Measurements from ENCODE around the gene RNF208.
A peak's percentile ranks its signal among the peaks of the same experiment; 100 is the strongest.

Gene RNF208

DNA sequence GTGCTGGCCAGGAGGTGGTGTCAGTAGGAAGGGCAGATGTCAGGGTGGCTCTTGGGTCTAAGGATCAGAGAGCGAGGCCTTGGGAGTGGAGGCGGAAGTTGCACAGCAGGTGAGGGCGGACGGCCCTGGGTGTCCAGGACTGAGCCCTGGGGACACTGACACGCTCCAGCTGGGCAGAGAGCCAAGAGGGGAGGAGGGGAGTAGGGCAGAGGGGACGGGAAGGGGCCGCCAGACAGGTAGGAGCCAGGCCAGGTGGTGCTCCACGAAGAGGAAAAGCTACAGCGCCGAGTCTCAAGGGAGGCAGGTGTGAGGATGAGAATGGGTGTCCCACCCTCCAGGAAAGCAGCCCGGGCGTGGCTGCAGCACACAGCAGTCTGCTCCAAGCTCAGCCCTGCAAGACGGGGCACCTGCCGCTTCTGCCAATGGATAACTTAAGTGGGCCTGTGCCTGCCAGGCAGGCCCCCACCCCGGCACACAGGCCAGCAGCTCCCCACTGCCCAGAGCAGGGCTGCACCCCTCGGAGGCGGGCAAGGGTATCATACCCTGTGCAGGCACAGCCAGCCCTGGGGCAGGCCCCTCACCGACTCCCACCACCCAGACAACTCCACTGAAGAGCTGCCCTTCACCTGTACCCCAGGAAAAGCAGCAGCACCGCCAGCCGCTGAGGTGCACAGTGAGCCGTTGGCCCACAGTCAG, 26.4 kb downstream of the RNF208 start:
- Histone ChIP-seq H3K4me2 (ENCODE audit: low read depth, low read length, poor library complexity, severe bottlenecking) (peak overlapping the region; percentile 27), H3K9ac (ENCODE audit: low read depth, low read length, poor library complexity, severe bottlenecking) (no peak overlapping the region), H3K36me3 (ENCODE audit: insufficient read depth, low read length) (peaks cover 7% of the 10 kb centered on the region; the same call in 1 of the 2 replicates), H3K9me2 (replicated peaks; ENCODE audit: low read depth, low read length) (no peaks in the 10 kb centered on the region), H3F3A (ENCODE audit: low read depth) (no peaks in the 10 kb centered on the region), H4K20me1 (ENCODE audit: insufficient read depth, low read length, poor library complexity, severe bottlenecking) (peaks cover 14% of the 10 kb centered on the region), H3K27me3 (ENCODE audit: insufficient read depth, low read length, poor library complexity, severe bottlenecking) (no peaks in the 10 kb centered on the region), H3K79me2 (ENCODE audit: insufficient read depth, low read length) (peaks cover 39% of the 10 kb centered on the region), H3K4me1 (ENCODE audit: insufficient read depth, low read length, poor library complexity, severe bottlenecking) (peaks cover 16% of the 10 kb centered on the region), H3K4me3 (ENCODE audit: low read length, poor library complexity, severe bottlenecking) (no peak overlapping the region), H3K9me3 (ENCODE audit: insufficient read depth, low read depth, low read length) (no peaks in the 10 kb centered on the region), H2AFZ (ENCODE audit: low read length) (no peak overlapping the region)
- TF ChIP-seq EZH2phosphoT487 (IDR thresholded peaks at IDR 0.05; ENCODE audit: borderline replicate concordance): no peak
- TF ChIP-seq CTCF (conservative IDR thresholded peaks at IDR 0.05; ENCODE audit: low read length): no peak

GRCh38 chr9:137194909-137195308, 27.1 kb downstream of the RNF208 start:
- no peak for TF ChIP-seq EZH2phosphoT487 (IDR thresholded peaks at IDR 0.05; ENCODE audit: borderline replicate concordance)
- no peak for TF ChIP-seq CTCF (conservative IDR thresholded peaks at IDR 0.05; ENCODE audit: low read length)
- Histone ChIP-seq H3K9me2 (replicated peaks; ENCODE audit: low read depth, low read length) (no peaks in the 10 kb centered on the region), H3K9ac (ENCODE audit: low read depth, low read length, poor library complexity, severe bottlenecking) (no peak overlapping the region), H3K36me3 (ENCODE audit: insufficient read depth, low read length) (peaks cover 7% of the 10 kb centered on the region; the same call in 1 of the 2 replicates), H3K27me3 (ENCODE audit: insufficient read depth, low read length, poor library complexity, severe bottlenecking) (no peaks in the 10 kb centered on the region), H3K79me2 (ENCODE audit: insufficient read depth, low read length) (peaks cover 47% of the 10 kb centered on the region), H3K9me3 (ENCODE audit: insufficient read depth, low read depth, low read length) (no peaks in the 10 kb centered on the region), H3K4me3 (ENCODE audit: low read length, poor library complexity, severe bottlenecking) (no peak overlapping the region), H3F3A (ENCODE audit: low read depth) (no peaks in the 10 kb centered on the region), H2AFZ (ENCODE audit: low read length) (no peak overlapping the region), H4K20me1 (ENCODE audit: insufficient read depth, low read length, poor library complexity, severe bottlenecking) (peaks cover 22% of the 10 kb centered on the region), H3K4me1 (ENCODE audit: insufficient read depth, low read length, poor library complexity, severe bottlenecking) (peaks cover 21% of the 10 kb centered on the region), H3K4me2 (ENCODE audit: low read depth, low read length, poor library complexity, severe bottlenecking) (peak overlapping the region; percentile 27)

DNA sequence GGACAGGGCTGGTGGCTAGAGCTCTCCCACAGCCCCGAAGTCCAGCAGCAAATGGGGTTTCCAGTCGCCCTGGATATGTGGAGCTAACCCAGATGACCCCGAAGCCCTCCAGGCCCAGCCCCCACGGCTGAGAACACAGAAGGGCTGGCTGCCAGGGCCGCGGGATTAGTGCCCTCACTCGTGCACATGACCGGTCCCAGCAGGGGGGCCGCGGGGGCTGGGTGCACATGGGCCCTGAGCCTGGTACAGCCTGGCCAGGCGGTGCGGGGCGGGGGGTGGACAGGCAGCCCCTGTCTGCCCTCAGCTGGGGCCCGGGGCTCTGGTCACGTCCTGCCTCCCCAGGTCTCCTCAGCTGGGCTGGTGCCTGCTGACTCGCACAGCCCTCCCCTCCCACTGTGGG, 27.7 kb downstream of the RNF208 start:
- TF ChIP-seq EZH2phosphoT487 (IDR thresholded peaks at IDR 0.05; ENCODE audit: borderline replicate concordance) (no peak), CTCF (conservative IDR thresholded peaks at IDR 0.05; ENCODE audit: low read length) (no peak)
- Histone ChIP-seq H3K9me2 (replicated peaks; ENCODE audit: low read depth, low read length) (no peaks in the 10 kb centered on the region), H3F3A (ENCODE audit: low read depth) (no peaks in the 10 kb centered on the region), H3K9me3 (ENCODE audit: insufficient read depth, low read depth, low read length) (no peaks in the 10 kb centered on the region), H3K79me2 (ENCODE audit: insufficient read depth, low read length) (peaks cover 48% of the 10 kb centered on the region), H3K4me3 (ENCODE audit: low read length, poor library complexity, severe bottlenecking) (no peak overlapping the region), H2AFZ (ENCODE audit: low read length) (no peak overlapping the region), H3K4me1 (ENCODE audit: insufficient read depth, low read length, poor library complexity, severe bottlenecking) (peaks cover 25% of the 10 kb centered on the region), H3K9ac (ENCODE audit: low read depth, low read length, poor library complexity, severe bottlenecking) (no peak overlapping the region), H3K27me3 (ENCODE audit: insufficient read depth, low read length, poor library complexity, severe bottlenecking) (no peaks in the 10 kb centered on the region), H3K36me3 (ENCODE audit: insufficient read depth, low read length) (peaks cover 7% of the 10 kb centered on the region; the same call in 1 of the 2 replicates), H3K4me2 (ENCODE audit: low read depth, low read length, poor library complexity, severe bottlenecking) (peak overlapping the region; percentile 27), H4K20me1 (ENCODE audit: insufficient read depth, low read length, poor library complexity, severe bottlenecking) (peaks cover 23% of the 10 kb centered on the region)
